GM19455 (cell line): ENCODE results near the gene ZRANB3.
"Not testable (repeated sequence)": the region's sequence is repeated elsewhere in the genome, so short reads cannot be mapped to it uniquely, and the experiment has no call there.

Source experiments
- ATAC-seq: cut with Tn5 transposase; IDR thresholded peaks from one replicate; pipeline ENCODE4 v1.9.1; 2021; ENCODE audit not compliant: unreplicated experiment

The ZRANB3 gene

DNA sequence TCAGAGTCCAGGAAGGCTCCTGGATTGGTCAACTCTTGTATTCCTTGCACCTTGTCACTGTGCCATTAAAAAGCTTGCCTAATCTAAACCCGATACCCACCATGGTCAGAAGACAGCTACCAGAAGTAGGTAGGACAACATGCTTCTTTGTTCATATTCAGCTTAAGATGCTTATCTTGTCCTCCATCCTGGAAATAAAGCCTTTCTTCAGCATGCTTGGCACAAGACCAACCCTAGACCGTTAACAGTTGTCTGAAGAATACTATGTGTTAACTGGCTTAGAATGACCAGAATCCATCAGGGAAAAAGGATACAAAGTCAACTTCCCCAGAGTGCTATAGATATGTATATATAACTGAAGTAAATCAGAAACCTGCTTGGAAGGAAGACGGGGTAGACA lies 193.9 kb downstream of the ZRANB3 start:
- no peak for ATAC-seq

DNA sequence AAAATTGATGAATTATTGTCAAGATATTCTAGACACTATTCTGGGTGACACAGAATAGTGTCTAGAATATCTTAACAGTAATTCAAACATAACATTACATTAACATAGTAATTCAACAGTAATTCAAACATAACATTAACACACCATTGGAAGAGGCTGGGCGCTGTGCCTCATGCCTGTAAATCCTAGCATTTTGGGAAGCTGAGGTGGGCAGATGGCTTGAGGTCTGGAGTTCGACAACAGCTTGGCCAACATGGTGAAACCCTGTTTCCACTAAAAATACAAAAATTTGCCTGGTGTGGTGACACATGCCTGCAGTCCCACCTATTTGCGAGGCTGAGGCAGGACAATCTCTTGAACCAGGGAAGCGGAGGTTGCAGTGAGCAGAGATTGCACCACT lies 195.8 kb downstream of the ZRANB3 start:
- no peak for ATAC-seq

DNA sequence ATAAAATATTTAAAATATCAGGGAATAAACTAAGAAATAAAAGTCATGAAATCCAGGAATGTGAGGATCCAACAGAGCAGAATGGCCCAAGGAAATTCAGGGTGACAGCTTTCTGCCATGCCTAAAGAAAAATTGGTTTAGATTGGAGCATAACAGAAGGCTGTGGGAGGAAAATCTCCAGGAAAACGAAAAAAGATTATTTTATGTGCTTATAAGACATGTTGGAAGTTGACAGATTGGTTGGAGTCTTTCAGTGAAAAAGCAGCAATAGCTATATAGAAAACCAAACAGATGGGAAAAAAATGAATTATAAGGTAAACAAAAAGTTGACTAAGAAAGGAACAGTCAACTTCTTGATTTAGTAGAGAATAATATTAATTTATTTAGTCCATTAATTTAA lies 203.9 kb downstream of the ZRANB3 start:
- no peak for ATAC-seq

DNA sequence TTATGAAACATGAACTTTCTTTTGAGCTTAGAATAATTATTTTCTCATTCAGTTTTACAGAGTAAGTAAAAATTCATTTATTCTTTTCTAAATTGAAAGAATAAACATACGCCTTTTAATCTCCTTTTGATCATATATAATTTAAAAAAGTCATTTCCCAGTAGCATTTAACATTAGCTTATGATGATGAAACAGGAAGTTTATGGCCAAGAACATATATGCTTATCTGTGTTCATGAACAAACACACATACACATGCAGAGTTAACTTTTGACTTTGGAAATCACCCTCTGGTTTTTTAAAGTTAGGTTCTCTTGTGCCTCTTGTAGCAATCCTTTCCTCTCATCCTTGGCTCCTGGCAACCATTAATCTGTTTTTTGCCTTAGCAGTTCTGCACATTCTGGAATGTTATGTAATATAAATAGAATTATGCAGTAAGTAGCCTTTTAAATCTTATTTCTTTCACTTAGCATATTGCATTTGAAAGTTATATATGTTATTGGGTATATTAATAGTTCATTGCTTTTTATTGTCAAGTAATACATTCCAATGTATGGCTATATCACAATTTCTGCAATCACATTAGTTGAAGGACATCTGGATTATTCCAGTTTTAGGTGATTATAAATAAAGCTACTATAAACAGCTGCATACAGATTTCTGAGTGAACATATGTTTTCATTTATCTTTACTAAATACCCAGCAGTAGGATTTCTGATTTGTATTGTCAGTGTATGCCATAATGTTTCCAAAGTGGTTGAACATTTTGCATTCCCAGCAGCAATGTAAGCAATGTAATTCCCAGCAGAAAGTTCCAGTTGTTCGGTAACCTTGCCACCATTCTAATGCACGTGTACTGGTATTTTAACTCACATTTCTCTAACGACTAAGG lies 210.3 kb downstream of the ZRANB3 start:
- no peak for ATAC-seq

DNA sequence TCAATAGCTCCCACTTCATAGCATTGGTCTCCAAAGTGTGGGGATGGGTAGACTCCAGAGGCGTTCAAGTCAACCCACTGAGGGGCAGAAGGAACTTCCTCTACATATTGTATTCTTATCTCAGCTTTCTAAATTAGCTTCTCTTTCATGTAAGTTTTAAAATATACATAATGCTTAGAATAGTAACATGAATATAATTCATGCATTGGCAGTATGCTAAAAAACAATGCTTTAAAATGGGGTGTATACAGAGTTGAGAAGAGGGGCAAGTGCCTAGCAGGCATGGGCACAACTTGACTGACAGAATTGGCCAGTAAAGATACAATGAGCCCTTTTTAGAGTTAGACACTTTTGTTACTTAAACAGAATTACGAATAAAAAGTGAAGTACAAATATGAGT lies 212.2 kb downstream of the ZRANB3 start:
- no peak for ATAC-seq

DNA sequence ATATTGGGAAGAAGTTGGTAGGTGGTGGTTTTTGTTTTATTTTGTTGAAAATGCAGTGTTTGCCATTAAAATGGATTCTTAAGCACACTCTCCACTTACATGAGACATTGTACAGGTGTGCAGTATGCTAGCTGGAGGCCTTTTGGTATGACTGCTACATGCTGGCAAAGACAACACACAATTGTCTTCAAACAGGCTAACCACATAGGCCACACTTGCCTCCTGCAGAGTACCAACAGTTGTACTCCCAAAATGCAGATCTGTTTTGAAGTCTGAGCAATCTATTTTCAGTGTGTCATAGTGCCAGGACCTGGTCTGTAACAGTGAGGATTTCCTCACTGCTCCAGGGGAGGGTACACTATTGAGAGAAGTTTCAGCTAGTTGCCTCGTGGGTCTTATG lies 213.6 kb downstream of the ZRANB3 start:
- no peak for ATAC-seq

DNA sequence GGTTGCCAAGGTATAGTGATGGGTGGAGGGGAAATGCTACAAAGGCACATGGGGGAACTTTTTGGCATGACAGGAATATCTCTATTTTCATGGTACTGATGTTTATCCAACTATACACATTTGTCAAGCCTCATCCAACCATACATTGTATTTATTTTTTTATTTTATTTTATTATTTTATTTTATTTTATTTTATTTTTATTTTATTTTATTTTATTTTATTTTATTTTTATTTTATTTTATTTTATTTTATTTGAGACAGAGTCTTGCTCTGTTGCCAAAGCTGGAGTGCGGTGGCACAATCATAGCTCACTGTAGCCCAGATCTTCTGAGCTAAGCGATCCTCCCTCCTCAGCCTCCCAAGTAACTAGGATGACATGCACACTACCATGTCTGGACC lies 219.1 kb downstream of the ZRANB3 start:
- no peak for ATAC-seq

DNA sequence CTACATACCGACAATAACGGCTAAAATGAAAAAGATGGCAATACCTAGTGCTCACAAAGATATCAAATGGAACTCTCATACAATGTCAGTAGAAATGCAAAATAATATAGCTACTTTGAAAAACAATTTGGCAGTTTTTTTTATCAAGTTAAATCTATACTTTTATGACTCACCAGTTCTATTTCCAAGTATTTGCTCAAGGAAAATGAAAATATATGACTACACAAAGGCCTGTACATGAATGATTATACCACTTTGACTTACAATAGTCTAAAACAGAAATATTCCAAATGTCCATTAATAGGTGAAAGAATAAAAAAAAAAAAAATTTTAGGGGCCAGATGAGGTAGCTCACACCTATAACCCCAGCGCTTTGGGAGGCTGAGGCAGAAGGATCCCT lies 219.8 kb downstream of the ZRANB3 start:
- no peak for ATAC-seq

DNA sequence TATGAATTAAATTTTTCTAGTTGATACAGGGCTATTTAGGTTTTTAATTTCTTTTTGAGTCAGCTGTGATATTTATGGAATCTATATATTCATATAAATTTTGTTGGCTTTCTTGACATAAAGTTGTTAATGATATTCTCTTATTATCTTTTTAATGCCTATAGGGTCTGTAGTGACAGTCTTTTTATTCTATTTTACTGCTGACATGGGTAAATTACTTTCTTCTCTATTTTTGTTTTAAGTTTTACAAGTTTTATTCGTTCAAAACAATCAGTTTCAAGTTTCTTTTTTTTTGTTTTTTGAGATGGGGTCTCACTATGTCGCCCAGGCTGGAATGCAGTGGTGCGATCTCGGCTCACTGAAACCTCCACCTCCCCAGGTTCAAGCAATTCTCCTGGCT lies 226.3 kb downstream of the ZRANB3 start:
- no peak for ATAC-seq

DNA sequence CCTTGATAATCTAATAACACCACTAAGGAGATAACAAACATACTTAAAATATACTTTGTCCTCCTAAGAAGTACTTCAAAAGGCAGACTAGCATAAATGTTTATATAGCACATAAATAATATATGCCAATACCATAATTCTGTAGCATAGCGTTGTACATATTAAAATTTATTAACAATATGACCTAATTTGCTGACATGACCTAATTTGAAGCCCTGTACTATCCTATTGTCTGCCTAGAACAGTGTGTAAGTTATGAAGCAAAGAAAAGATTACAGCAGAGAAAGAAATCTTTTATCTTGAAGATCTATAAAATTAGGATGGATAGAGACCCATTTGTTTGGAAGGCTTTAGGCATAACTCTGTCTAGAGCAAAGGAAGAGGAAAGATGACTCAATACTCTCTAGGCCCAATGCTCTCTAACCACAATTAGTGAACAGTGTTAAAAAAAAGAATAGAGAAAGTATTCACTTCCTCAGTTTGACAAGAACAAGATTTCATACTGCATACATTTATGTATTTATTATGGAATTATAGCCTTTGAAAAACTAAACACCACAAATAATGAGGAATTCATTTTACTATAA lies 231.3 kb downstream of the ZRANB3 start:
- ATAC-seq, result no peak

DNA sequence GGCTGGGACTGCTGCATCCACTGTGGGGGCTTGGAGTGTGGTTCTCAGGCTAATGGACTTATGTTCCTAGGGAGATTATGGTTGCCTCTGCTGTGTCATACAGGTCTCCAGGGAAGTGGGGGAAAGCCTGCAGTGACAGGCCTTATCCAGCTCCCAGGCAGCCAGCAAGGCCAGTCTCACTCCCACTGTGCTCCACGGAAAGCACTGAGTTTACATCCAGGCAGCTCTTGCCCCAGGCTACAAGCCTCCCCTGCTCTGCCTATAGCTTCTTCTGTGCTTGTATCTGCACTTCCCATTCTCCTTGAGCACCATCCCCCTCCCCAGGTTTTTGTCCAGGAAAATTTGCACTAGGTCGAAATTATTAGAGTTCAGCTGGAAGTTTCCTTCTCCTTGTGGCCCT lies 231.9 kb downstream of the ZRANB3 start:
- no peak for ATAC-seq

DNA sequence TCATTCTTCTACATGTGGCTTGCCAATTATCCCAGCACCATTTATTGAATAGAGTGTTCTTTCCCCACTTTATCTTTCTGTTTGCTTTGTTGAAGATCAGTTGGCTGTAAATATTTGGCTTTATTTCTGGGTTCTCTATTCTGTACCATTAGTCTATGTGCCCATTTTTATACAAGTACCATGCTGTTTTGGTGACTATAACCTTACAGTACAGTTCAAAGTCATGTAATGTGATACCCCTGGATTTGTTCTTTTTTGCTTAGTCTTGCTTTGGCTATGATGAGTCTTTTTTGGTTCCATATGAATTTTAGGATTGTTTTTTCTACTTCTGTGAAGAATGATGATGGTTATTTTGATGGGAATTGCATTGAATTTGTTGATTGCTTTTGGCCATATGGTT lies 243.9 kb downstream of the ZRANB3 start:
- not testable (repeated sequence) for ATAC-seq

DNA sequence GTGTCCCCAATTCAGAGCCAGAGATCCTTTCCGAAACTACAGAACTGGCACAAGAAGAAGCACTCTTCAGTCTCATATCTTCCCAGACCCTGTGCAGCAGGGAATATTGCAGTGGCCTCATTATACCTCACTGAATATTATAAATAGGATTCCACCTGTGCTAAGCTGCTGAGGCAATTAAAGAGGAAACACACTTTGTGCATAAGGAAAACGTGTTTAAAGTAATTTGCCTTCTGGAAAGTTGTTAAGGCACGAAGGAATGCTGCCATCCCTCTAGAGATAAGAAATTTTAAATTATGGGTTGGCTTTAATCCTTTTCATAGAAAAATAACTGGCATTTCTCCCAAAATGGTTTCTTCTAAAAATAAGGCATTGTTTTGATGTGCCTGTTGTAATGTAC lies 245.6 kb downstream of the ZRANB3 start:
- ATAC-seq, result no peak

DNA sequence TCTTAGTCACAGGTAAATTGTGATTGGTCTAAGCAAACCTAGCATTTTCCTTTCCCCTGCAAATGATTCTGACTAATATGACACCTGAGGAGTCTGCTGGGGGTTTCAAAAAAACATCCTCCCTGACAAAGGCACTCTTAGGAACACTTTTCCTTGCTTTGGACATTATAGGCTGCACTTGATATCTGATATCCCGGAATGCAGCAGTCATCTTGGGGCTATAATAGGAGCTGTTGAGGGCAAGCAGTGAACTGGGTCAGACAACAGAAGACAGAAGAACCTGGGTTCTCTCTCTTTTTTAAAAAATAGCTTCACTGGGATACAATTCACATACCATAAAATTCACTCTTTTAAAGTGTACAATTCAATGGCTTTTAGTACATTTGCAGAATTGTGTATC lies 249.6 kb downstream of the ZRANB3 start:
- ATAC-seq, result no peak

DNA sequence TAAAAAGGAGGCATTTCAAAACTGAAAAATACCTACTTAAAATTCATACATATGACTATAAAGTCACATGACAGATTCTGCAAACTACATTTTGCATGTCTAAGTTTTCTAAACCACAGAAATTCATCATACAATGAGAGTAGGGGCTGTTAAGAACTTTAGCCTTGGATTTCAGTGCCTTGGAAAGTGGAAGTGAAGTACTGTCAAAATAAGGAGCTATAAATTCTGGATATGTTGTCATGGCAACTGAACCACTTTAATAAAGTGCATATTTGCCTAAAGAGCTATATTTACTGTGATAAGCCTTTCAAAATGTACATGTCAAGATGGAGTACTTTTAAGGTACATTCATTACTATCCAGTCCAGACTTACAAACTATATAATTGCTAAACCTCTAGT lies 251.8 kb downstream of the ZRANB3 start:
- no peak for ATAC-seq

DNA sequence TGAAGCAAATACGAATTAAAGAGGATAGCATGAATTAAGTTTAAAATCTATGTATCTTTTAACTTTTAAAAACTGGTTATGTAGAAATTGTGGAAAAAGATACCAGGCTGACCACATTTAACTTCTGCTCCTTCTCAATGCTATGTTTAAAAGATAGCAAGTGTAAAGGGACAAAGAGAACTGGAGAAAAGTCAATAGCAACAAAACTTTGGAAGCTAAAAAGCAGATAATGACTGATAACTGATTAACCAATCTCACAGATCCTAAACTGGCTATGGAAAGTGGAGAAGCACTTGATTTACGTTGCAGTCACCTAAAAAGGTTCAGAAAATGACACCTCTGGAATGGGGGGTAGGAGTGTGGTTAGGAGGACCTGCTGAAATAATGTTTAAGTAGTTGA lies 254.5 kb downstream of the ZRANB3 start:
- no peak for ATAC-seq

DNA sequence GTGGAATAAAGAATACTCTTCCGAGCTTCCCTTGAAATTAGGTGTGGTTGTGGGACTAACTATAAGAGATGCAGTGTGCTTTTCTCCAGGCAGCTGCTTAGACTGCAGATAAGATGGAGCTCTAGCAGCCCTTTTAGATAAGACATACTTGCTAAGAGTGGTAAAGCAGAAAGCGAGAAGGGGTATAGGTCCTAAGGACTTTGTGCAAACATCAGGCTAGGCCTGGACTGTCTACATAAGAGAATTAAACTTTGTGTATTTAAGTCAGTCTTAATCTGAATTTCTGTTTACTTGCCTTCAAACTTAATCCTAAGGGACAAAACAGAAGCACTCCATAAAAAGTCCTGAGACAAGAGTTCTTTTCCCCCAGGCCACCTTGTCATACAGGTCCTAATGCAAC lies 260.0 kb downstream of the ZRANB3 start:
- no peak for ATAC-seq

DNA sequence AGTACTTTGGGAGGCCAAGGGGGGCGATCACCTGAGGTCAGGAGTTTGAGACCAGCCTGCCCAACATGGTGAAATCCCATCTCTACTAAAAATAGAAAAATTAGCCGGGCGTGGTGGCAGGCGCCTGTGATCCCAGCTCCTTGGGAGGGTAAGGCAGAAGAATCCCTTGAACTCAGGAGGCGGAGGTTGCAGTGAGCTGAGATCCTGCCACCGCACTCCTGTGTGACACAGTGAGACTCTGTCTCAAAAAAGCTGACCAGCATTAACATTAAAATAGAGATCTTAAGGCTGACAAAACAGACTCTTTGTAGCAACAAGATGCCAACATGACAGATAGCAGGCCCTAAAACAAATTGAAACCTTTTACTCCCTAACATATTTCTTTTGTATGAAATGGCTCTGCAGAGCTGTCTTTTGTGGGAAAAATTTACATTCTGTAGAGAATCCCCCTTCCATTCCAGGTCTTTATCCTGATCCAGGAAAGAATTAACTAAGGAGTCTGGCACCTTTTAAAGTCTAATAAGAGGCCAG lies 265.0 kb downstream of the ZRANB3 start:
- no peak for ATAC-seq

DNA sequence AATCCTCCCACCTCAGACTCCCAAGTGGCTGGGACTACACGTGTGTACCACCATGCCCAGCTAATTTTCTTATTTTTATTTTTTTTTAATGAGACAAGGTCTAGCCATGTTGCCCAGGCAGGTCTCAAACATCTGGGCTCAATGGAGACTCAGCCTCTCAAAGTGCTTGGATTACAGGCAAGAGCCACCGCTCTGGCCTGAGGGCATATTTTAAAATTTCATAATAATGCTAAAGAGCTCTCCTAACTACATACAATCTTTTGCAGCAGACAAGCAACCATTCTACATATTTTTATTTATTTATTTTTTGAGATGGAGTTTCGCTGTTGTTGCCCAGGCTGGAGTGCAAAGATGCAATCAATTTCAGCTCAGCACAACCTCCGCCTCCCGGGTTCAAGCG lies 271.9 kb downstream of the ZRANB3 start:
- ATAC-seq, result no peak

DNA sequence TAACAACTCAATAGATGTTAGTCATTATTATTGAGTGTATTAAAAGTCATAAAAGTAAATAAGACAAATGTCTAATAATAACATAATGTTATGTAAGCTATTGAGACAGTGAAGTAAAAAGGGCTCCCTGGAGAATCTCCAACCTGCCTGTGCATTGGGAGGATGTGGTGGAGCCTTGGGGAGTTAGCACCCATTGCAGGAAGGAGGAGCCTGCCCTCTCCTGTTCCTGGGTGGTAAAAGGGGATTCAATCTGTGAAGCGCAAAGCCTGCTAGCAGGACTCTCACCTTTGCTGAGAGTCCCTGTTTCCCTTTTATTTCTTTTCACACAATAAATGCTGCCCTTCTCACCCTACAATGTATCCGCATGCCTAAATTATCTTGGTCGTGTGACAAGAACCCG lies 272.8 kb downstream of the ZRANB3 start:
- no peak for ATAC-seq

DNA sequence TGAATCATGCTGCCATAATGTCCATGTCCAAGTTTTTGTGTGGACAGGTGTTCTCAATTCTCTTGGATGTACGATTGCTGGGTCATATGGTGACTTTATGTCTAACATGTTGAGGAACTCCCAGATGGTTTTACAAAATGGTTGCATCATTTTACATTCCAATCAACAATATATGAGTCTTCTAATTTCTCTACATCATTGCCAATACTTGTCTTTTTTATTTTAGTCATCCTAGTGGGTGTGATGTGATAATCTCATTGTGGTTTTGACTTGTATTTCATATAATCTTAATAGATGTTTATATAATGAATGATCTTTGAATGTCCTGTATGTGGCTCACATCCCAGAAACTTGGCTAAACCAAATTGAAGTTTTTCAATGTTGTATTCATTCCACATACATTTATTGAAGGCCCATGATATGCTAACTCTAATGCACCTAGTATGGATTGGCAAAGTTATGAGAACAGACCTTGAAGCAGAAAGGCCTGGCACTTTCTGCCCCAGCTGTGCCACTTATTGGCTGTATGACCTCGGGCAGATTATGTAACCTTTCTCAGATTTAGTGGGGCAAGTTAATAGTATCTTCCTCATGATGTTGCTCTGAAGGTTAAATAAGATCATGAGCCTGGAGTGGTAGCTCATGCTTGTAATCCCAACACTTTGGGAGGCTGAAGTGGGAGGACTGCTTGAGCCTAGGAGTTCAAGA lies 273.5 kb downstream of the ZRANB3 start:
- ATAC-seq, result no peak
